Measurements from ENCODE around the gene GSTM4.

Gene GSTM4

DNA sequence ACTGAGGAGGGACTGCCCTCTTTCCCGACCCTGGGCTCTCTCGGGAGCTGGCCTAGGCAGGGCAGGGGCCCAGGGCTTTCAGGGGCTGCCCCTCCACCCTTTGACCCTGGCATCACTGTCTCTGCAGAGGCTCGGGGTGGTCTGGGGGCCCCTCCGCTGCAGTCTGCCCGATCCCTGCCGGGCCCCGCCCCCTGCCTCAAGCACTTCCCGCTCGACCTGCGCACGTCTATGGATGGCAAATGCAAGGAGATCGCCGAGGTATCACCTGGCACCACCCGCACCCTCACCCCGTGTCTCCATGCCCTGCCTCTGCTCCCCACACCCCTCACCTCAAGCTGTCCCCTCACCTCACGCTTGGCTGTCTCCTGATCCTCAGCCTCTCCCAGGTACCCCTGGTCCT is 30.7 kb upstream of the GSTM4 start:
- DNase-seq = no peak

DNA sequence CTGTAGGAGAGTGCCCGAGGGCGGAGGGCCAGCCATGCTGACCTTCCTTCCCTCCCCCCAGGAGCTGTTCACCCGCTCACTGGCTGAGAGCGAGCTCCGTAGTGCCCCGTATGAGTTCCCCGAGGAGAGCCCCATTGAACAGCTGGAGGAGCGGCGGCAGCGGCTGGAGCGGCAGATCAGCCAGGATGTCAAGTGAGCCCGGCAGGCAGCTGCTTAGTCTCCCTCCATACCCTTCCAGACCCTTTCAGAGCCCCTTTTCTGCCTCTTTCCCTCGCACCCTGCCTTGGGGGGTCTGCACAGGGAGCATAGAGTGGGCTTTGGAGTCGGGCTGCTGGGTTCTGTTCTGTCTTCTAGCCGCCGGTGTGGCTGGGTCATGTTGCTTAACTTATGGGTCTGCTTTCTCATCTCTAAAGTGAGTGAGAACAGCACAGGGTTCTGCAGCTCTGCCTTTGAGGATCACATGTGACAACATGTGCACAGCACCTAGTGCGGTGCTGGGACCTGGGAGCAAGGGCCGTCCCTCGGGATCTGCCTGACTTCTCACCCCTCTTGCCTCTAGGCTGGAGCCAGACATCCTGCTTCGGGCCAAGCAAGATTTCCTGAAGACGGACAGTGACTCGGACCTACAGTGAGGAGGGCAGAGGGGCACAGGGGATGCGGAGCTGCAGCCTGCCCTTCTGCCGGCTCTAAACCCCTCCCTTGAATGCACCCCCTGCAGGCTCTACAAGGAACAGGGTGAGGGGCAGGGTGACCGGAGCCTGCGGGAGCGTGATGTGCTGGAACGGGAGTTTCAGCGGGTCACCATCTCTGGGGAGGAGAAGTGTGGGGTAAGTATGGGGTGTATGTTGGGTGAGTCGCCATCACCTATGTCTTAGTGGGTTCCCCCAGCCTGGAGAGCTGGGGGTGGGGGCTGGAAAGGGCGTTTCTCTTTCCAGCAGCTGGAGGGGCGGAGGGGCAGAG is 30.0 kb upstream of the GSTM4 start:
- DNase-seq = no peak

DNA sequence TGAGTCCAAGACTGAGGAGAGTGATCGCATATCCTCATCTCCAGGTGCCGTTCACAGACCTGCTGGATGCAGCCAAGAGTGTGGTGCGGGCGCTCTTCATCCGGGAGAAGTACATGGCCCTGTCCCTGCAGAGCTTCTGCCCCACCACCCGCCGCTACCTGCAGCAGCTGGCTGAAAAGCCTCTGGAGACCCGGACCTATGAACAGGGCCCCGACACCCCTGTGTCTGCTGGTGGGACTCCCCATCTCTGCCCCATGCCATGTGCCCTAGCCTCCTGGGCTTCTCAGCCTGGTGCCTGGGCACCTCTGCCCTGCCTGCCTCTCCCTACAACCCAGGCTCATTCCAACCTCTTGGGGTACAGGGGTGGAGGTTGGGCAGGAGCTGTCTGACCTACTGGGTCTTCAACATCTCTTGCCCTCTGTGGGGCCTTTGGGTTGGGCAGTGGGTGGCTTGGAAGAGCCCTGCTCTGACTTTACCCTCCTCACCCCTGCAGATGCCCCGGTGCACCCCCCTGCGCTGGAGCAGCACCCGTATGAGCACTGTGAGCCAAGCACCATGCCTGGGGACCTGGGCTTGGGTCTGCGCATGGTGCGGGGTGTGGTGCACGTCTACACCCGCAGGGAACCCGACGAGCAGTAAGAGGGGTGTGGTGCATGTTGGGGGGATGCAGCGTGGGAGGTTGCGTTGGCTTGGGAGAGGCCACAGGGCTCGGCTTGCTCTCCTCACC is 29.1 kb upstream of the GSTM4 start:
- no peak for DNase-seq

DNA sequence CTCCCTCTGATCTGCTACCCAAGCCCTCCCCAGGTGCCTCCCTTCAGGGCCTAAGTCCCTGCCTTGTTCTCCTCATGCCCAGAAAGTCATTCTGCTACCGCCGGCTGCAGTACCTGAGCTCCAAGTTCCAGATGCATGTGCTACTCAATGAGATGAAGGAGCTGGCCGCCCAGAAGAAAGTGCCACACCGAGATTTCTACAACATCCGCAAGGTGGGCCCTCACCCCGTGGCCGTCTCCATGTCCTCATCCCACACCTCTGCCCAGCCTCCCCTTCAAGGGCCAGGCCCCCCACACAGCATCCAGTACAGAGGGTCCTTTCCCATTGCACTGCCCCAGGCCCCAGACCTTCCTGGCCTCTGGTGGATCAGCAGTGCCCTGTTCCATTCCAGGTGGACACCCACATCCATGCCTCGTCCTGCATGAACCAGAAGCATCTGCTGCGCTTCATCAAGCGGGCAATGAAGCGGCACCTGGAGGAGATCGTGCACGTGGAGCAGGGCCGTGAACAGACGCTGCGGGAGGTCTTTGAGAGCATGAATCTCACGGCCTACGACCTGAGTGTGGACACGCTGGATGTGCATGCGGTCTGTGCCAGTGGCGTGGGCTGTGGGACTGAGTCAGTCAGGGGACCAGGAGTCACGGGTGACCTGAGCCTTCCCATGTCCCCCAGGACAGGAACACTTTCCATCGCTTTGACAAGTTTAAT is 28.1 kb upstream of the GSTM4 start:
- no peak for DNase-seq

DNA sequence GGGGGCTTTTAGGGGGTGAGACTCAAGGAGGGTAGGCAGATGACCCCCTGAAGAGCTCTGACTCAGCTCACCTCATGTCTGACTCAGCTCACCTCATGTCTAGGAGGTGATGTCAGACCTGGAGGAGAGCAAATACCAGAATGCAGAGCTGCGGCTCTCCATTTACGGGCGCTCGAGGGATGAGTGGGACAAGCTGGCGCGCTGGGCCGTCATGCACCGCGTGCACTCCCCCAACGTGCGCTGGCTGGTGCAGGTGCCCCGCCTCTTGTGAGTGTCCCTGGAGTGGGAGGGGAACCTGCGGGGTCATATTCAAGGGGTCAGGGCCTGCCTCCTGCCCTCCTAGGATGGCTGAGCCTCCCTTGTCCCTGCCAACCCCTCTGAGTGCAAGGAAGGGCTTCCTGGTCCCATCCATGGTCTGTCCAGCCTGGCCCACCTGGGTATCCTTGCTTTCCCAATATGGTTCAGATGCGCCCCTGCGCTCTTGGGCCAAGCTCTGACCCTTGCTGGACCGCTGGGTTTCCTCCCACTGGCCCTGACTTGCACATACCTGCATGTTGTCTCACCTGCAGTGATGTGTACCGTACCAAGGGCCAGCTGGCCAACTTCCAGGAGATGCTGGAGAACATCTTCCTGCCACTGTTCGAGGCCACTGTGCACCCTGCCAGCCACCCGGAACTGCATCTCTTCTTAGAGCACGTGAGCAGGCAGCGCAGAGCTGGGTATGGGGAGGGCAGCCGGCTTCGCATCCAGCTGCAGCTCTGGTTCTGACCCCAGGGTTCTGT is 27.2 kb upstream of the GSTM4 start:
- DNase-seq = no peak

DNA sequence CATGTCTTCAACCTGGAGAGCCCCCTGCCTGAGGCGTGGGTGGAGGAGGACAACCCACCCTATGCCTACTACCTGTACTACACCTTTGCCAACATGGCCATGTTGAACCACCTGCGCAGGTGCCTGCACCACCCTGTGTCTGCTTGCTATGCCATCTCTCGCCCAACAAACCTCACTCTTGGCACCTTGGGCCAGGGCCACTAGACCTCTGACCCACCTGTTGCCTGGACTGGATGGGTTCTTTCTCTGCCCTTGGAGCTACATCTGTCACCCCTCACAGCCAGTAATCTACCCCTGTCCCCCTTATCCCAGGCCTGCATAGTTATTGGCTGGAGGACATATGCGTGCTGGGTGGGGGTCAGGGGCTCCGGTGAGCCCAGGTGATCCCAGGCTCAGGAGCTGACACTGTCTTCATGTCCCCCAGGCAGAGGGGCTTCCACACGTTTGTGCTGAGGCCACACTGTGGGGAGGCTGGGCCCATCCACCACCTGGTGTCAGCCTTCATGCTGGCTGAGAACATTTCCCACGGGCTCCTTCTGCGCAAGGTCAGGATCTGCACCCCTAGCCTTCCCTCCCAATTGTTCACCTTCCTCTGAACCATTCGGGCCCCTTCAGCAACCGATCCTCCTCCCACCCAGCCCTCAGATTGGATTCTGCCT is 26.4 kb upstream of the GSTM4 start:
- no peak for DNase-seq

DNA sequence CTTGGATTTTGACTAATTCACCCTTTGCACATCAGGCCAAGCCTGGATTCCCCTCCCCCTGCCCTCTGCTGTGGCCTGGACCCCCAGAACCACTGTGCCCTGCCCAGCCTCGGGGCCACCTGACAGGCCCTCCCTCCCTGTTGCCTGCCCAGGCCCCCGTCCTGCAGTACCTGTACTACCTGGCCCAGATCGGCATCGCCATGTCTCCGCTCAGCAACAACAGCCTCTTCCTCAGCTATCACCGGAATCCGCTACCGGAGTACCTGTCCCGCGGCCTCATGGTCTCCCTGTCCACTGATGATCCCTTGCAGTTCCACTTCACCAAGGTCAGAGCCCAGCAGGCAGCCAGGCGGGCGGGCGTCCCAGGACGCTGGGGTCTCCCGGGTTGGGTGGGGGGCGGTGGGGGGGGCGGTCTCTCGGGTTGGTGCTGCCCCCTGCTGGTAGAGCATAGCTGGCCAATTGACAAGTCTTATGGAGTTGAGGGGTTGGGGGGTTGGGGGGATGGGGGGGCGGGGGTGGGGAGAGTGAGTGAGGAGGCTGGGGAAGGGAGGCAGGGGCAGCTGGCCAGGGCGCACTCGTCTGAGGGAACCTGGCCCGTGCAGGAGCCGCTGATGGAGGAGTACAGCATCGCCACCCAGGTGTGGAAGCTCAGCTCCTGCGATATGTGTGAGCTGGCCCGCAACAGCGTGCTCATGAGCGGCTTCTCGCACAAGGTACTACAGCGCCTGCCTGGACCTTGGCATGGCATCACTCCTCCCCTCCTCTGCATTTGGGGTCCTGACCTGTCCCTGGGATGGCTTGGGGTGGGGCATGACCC is 25.6 kb upstream of the GSTM4 start:
- DNase-seq = peak; percentile 48

DNA sequence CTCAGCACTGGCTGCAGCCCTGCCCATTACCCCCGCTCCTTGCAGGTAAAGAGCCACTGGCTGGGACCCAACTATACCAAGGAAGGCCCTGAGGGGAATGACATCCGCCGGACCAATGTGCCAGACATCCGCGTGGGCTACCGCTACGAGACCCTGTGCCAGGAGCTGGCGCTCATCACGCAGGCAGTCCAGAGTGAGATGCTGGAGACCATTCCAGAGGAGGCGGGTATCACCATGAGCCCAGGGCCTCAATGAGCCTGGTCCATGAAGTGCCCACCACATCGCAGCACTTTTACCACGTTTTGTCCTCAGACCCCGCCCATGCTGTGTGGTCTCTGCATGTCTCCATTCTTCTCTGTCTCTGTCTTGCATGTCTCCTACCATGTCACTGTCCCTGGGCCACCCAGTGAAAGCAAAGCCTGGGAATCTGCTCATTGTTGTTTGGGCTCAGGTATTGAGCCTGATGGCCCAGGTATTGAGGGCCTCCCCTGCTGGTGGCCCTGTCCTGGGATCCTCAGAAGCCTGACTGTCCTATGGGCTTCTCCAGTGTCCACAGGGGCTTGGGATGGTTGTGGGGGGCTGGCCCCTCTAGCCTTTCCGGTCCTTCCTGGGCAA is 24.9 kb upstream of the GSTM4 start:
- no peak for DNase-seq

DNA sequence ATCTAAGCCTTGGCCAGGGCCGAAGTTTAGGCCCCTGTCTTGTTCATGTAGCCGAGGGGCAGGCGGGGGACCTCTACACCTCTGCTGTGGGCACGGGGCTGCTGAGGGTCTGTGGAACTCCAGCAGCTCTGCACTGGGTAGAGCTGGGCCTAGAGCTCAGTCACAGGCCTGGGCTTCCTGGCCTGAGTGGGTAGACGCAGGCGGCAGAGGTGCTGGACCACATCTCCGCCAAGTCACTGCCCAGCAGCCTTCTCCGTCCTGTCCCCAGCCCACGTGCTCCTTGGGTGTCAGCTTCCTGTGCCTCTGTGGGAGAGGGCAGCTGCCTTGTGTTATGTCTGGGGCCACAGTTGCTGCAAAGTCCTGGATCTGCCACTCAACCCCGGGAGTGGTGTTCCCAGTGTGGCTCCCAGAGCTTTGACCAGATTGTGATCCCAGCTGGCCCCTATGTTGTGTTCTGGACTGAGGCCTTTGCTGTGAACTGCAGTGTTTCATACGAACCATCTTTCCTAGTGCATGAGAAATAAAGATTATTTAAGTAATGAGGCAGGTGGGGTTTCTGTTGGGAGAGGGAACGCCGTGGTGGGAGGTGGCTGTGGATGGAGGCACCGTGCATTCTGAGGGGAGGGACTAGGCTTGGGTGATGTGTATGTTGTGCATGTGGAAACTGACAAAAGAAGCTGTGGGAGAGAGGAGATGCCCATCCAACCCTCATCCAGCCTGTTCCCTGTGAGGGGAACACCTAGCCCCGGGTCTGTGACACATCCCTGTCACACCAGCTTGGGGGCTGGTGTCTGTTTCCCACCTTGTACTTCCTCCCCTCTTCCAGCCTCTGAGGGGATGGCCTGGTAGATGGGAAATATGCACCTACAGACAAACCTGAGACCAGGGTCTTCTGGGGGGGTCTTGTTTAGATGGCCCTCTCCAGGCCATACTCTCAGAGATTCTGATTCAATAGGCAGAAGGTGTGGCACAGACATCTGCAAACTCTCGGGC is 24.1 kb upstream of the GSTM4 start:
- no peak for DNase-seq

DNA sequence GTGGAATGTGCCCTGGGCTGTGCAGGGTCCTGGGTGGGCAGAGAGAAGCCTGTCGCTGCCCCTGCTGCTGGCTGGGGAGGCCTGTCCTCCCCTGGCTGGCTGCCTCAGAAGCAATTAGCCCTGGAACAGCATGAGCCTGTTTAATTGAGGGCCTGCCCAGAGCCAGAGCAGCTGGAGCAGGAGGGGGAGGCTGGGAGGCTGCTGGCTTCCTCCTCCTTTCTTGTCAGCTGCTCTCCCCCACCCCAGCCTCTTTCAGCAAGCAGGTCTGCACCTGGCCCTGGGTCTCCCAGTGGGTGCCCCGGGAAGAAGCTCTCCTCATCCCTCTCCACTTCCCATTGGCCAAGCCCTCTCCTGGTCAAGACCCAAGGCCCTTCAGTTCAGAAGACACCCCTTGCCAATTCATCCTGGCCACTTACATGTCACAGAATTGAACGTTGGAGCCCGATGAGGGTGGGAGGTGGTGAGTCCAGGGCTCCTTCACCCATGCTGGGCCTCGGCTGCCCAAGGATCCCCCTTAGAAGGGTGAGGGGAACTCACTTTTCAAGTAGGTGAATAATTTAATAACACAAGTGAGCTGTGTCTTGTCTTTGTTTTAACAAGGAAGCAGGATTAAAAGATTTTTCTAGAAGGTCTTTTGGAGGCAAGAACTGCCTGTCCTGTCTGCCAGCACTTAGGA is 23.1 kb upstream of the GSTM4 start:
- no peak for DNase-seq

DNA sequence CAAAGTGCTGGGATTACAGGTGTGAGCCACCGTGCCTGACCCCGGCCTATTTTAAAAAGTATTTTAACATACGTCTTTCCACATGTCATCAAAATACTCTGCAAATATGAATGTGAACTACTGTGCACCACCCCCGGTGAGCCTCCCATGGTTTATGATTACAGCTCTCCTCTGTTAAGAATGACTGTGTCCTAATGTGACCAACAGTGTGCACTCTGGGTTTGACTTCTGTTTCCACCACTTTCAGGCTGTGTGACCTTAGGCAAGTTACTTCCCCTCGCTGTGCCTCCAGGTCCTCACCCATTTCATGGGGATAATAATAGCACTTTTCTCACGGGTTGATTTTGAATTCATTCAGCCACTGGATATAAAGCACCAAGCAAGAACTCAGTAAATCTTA is 21.6 kb upstream of the GSTM4 start:
- no peak for DNase-seq

DNA sequence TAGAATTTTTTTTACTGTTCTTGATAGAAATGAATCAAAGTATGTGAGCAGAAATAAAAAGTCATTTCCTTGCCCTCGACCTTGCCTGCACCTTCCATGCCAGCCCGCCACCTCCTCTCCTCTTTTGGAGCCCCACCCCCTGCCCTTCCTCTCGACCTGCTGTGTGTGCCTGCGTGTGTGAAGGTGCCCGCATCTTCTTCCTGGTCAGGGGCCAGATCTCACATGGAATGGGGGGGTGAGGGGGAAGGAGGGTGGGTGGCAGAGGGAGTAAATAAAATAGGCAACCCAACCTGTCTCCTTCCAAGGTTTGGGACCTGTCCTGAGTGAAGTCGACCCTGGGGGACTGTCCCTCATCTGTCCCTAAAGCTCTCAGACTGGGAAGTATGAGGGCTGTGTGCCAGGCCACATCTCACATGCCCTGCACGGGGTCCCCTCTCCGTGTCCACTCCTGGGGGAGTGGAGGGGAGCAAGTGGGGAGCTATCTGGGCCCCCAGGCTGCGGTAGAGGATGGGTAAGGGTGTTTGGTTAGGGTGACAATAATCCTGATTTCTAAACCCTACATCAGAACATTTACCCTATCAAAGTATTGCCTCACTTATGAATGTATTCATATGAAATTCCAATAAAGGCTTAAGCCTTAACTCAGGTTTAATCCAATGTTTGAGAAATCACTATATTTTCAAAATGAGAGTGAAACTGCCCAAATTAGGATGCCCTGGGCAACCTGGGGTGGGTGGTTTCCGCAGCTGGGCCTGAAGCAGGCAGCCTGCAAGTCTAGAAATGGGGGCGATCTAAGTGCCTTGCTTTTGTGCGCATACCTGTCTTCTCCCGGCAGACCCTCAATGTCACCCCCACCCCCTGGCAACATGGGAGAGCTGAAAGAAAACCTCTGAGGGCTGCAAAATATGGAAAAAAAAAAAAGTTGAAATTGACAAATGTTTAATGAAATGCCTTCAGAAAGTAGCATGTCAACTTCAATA is 20.8 kb upstream of the GSTM4 start:
- DNase-seq = no peak

DNA sequence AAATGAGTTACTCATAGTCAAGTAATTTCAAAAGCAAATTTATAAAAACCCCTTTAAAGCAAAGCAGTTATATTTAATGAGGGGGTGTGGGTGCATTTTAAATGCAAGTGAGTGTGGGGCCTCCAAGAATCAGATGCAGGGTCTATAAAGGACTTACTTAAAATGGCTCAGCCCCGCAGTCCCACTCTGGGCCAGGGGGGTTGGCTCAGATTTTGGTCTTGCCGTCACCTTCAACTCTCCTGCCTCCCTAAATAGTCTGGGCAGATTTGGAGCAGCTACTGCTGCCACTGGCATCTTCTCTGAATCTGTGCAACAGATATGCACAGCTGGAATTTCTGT is 20.1 kb upstream of the GSTM4 start:
- no peak for DNase-seq

DNA sequence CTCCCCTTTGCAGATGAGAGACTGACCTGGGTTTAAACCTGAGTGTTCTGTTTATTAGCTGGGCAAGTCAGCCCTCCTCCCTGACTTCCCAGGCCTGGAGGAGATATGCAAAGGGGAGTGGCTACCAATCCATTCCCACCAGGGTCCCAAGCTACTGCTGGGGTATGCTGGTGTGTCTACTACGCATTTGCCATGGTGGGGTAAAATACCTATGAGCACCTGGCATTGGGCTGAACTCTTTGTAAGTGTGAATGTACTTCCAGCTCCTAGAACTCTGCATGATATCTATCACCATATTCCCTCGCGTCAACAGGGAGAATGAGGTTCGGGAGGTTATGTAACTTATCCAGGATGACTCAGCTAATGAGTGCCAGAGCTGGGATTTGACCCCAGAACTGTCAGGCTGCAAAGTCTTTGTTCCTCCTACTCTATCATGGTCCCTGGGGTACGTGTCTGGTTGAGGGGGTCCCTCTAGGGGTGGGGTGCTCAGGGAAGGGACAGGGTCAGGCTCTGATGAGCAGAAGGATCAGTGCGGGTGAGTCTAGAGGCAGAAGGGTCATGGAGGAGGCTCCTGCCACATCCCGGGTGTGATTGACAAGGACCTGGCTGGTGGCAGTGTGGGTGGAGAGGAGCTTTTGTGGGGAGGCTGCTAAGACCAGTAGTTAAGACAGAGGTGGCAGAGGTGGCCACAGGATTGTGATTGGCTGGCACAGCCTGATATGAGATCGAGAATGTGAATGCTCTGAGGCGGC is 19.5 kb upstream of the GSTM4 start:
- DNase-seq = no peak

DNA sequence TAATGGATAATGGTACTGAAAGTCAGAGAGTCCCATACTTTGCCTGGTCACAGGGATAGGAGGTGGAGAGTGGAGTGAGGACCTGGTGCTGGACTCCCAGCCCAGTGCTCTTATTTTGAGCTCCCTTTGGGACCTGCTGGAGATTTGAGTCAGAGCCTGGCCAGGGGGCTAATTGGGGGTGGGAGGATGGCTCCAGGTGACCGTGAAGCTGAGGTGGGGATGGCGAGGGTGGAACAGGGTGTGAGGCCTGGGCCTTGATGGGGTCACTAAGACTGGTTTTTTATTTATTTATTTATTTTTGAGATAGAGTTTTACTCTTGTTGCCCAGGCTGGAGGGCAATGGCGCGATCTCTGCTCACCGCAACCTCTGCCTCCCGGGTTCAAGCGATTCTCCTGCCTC is 18.5 kb upstream of the GSTM4 start:
- DNase-seq = no peak

DNA sequence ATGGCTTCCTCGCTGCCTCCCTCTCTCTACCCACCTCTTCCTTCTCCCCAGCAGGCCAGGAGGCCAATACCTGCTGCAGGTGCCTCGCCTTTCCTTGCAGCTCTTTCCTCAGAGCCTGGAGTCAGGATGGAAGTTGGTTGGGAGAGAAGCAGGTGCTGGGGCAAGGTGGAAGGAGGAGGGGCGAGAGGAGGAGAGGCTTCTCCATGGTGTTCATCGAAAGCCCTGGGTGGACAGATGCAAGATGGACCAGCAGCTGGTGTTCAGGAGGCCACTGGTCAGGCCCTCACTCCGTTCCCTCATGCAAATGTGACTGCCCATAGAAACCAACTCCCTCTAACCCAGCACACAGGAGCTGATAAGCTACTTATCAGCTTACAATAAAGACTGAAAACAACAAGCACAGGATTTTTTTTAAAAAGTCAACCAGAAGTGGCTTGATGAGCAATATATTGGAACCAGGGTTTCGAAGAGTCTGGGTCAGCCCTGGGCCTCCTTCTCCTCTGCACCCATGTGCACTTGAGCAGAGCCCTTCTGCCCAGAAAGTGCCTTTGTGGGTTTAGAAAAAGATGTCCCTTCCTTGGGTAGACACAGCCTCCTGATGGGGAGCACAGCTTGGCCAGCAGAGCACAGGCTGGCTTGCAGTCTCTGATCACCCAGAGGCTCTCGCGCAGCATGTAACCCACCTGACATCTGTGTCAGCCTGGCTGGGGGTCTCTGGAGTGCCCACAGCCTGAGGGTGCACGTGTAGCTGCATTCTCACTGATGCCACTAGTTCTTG is 16.6 kb upstream of the GSTM4 start:
- DNase-seq = no peak
